PC-9 (cell line): Measurements from ENCODE around the gene CYP4V2. TPM values are rescaled to one million over a fixed set of nuclear protein-coding genes. Genes with fewer than 3 reads are reported as not detected.

ENCODE experiments used
- BruUV-seq: library from RNA; stranded (reverse); fragments of 400-500 nt; replicated peaks from 2 replicates; lab custom pipeline; 2021; lab: Mats Ljungman, UMichigan
- CTCF ChIA-PET: fragments of 300-600 bp; sonication (Branson Sonifier 250); formaldehyde crosslinking; loops from one replicate; lab custom pipeline; 2022; ENCODE audit warnings: antibody characterized with exemption; lab: Charles Lee
- POLR2A ChIA-PET: fragments of 300-600 bp; sonication (Branson Sonifier 250); formaldehyde crosslinking; loops from one replicate; lab custom pipeline; 2022; ENCODE audit warnings: antibody characterized with exemption; ENCODE audit not compliant: unreplicated experiment; lab: Charles Lee
- DNase-seq, 2 experiments: peaks; one replicate each; pipeline versions ENCODE4 v3.0.0 to v3.0.0-alpha.2; 2015 to 2022; ENCODE audit warnings: mixed read lengths in 1 of 2
- H2AFZ ChIP-seq: fragments of 200-600 bp; sonication (generic); 2 replicates; pipeline ENCODE4 v1.8.1; 2017; ENCODE audit warnings: antibody characterized with exemption
- H3F3A ChIP-seq: fragments of 200-600 bp; sonication (generic); 2 replicates; pipeline ENCODE4 v1.8.1; 2017; ENCODE audit warnings: antibody characterized with exemption, mild to moderate bottlenecking, low read depth; ENCODE audit not compliant: insufficient read depth
- H3K27ac ChIP-seq: fragments of 200-600 bp; sonication (generic); 2 replicates; pipeline ENCODE4 v1.6.1; 2016; ENCODE audit warnings: mixed run types
- H3K27me3 ChIP-seq: fragments of 200-600 bp; sonication (generic); 2 replicates; pipeline ENCODE4 v1.6.1; 2016; ENCODE audit warnings: low read depth, mixed run types; ENCODE audit not compliant: insufficient read depth
- H3K36me3 ChIP-seq: fragments of 200-600 bp; sonication (generic); 2 replicates; pipeline ENCODE4 v1.6.1; 2016; ENCODE audit warnings: low read depth, mixed run types
- H3K4me1 ChIP-seq: fragments of 200-600 bp; sonication (generic); replicated peaks from 2 replicates; pipeline ENCODE4 v1.6.1; 2016; ENCODE audit warnings: mixed run types; ENCODE audit not compliant: insufficient read depth
- H3K4me2 ChIP-seq: fragments of 200-600 bp; sonication (generic); 2 replicates; pipeline ENCODE4 v1.6.1; 2017; ENCODE audit warnings: mixed run types
- H3K4me3 ChIP-seq: fragments of 200-600 bp; sonication (generic); 2 replicates; pipeline ENCODE4 v1.6.1; 2016; ENCODE audit warnings: mixed run types
- H3K79me2 ChIP-seq: fragments of 200-600 bp; sonication (generic); 2 replicates; pipeline ENCODE4 v1.6.1; 2017; ENCODE audit warnings: low read depth, mixed run types
- H3K9me2 ChIP-seq: fragments of 200-600 bp; sonication (generic); 2 replicates; pipeline ENCODE4 v1.8.1; 2017; ENCODE audit warnings: mild to moderate bottlenecking; ENCODE audit not compliant: insufficient read depth
- H3K9me3 ChIP-seq: fragments of 200-600 bp; sonication (generic); 2 replicates; pipeline ENCODE4 v1.8.1; 2016; ENCODE audit warnings: low read depth; ENCODE audit not compliant: insufficient read depth
- H4K20me1 ChIP-seq: fragments of 200-600 bp; sonication (generic); 2 replicates; pipeline ENCODE4 v1.8.1; 2017; ENCODE audit not compliant: insufficient read depth
- CTCF ChIP-seq: fragments of 200-600 bp; sonication (generic); conservative IDR thresholded peaks from 2 replicates; pipeline ENCODE4 v1.6.1; 2017; ENCODE audit warnings: mixed run types, antibody characterized with exemption, mild to moderate bottlenecking, moderate library complexity
- EZH2 ChIP-seq: fragments of 200-600 bp; sonication (generic); IDR thresholded peaks from 2 replicates; pipeline ENCODE4 v1.8.0; 2017; ENCODE audit warnings: antibody characterized with exemption, low read depth
- intact Hi-C: fragments of 100-400 bp; cut with micrococcal nuclease; formaldehyde crosslinking; loops from one replicate; pipeline ENCODE4 v1.10.0; 2022; ENCODE audit not compliant: unreplicated experiment
- total RNA-seq: library from RNA; stranded (reverse); gene quantifications from 2 replicates; pipeline ENCODE4 v1.2.3, GENCODE V29; 2021

The CYP4V2 gene
- total RNA-seq, 1 experiment from 2014 or later: 12.5 TPM

- no peak overlapping the region for H3K4me2 ChIP-seq
- H4K20me1 ChIP-seq: no peaks in the 10 kb centered on the region
- no peak for DNase-seq
- TF ChIP-seq CTCF (no peak), EZH2 (no peak)
- H3K4me1 ChIP-seq: no peaks in the 10 kb centered on the region
- H2AFZ ChIP-seq: no peak overlapping the region
- intact Hi-C loops: no loop called here
- H3K27ac ChIP-seq: no peak overlapping the region
- POLR2A ChIA-PET: no interaction called here
- BruUV-seq: no TSS peak
- H3K9me2 ChIP-seq: no peaks in the 10 kb centered on the region
- CTCF ChIA-PET: no interaction called here
- H3F3A ChIP-seq: peaks cover 5% of the 10 kb centered on the region; the same call in 1 of the 2 replicates
- H3K9me3 ChIP-seq: no peaks in the 10 kb centered on the region
- H3K27me3 ChIP-seq: no peaks in the 10 kb centered on the region
- no peak overlapping the region for H3K4me3 ChIP-seq
- no peaks in the 10 kb centered on the region for H3K79me2 ChIP-seq
- H3K36me3 ChIP-seq: no peaks in the 10 kb centered on the region
These were observed 12.0 kb downstream of the CYP4V2 start for GRCh38 chr4:186203406-186203805.

DNA sequence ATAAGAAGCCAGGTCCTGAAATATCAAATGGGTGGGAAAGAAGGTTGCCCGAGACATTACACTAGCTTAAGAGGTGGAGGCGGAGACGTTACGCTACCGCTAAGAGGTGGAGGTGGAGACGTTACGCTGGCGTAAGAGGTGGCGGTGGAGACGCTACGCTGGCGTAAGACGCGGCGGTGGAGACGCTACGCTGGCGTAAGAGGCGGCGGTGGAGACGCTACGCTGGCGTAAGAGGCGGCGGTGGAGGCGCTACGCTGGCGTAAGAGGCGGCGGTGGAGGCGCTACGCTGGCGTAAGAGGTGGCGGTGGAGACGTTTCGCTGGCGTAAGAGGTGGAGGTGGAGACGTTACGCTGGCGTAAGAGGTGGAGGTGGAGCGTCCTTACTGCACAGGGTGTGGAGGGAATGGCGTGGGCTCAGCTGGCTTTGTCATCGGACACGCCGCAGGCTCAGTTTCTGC is 12.8 kb downstream of the CYP4V2 start:
- CTCF ChIA-PET: no interaction called here
- Histone ChIP-seq H3F3A (peaks cover 5% of the 10 kb centered on the region; the same call in 1 of the 2 replicates), H3K4me2 (no peak overlapping the region), H3K27ac (no peak overlapping the region), H3K9me3 (no peaks in the 10 kb centered on the region), H3K79me2 (no peaks in the 10 kb centered on the region), H3K4me1 (no peaks in the 10 kb centered on the region), H3K36me3 (no peaks in the 10 kb centered on the region), H3K9me2 (no peaks in the 10 kb centered on the region), H2AFZ (no peak overlapping the region), H4K20me1 (no peaks in the 10 kb centered on the region), H3K27me3 (no peaks in the 10 kb centered on the region), H3K4me3 (no peak overlapping the region)
- no TSS peak for BruUV-seq
- DNase-seq: no peak
- intact Hi-C loops: no loop called here
- no peak for TF ChIP-seq EZH2
- TF ChIP-seq CTCF: no peak
- POLR2A ChIA-PET: no interaction called here

DNA sequence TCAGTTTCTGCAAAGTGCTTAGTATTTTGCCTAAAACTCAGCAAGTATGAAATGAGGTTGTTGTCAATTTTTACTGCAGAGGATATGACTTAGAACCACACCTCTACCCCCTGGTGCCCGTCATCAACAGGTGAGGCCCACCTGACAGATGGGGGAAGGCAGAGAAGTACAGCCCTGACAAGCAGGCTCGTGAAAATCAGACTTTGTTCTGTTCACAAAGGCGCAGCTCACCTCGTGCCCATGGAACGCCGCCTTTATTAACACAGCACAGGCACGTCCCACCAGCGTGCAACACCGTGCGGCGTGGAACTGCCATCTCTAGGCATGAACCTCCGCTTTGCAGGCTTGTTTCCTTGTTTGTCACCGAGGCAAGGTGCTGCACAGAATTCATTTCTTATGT is 13.3 kb downstream of the CYP4V2 start:
- POLR2A ChIA-PET: no interaction called here
- intact Hi-C loops: no loop called here
- no peak overlapping the region for H3K27ac ChIP-seq

More for the DNA sequence above, 13.3 kb downstream of the CYP4V2 start:
- no peaks in the 10 kb centered on the region for H3K27me3 ChIP-seq
- no peak overlapping the region for H3K4me3 ChIP-seq
- H3K36me3 ChIP-seq: no peaks in the 10 kb centered on the region
- H3K9me3 ChIP-seq: no peaks in the 10 kb centered on the region
- H3K9me2 ChIP-seq: no peaks in the 10 kb centered on the region
- no peak for TF ChIP-seq CTCF
- TF ChIP-seq EZH2: no peak
- no peak overlapping the region for H3K4me2 ChIP-seq
- no peaks in the 10 kb centered on the region for H4K20me1 ChIP-seq
- peaks cover 5% of the 10 kb centered on the region; the same call in 1 of the 2 replicates for H3F3A ChIP-seq
- H2AFZ ChIP-seq: no peak overlapping the region
- H3K4me1 ChIP-seq: no peaks in the 10 kb centered on the region
- no TSS peak for BruUV-seq
- no peaks in the 10 kb centered on the region for H3K79me2 ChIP-seq
- CTCF ChIA-PET: no interaction called here
- no peak for DNase-seq
